Measurements from ENCODE around the gene SPINDOC. TPM values are rescaled to one million over a fixed set of nuclear protein-coding genes. Genes with fewer than 3 reads are reported as not detected.

The SPINDOC gene
- total RNA-seq, 1 experiment from 2014 or later, result 50.9 TPM

DNA sequence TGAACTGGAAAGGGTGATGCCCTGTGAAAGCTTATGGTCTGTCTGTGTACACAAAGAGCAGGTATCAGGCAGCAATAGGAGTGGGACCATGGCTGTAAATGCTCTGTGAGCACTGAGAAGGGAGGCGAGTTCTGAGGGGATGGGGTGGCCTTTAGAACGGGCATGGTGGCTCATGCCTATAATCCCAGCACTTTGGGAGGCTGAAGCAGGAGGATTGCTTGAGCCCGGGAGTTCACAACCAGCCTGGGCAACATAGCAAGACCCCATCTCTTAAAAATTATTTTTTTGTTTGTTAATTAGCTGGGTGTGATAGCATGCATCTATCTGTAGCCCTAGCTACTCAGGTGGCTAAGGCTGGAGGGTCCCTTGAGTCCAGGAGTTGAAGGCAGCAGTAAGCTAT lies 3.5 kb downstream of the SPINDOC start:
- H2AFZ ChIP-seq (ENCODE audit: low read depth, low read length, poor library complexity, severe bottlenecking), result no peak overlapping the region
- H3K4me3 ChIP-seq (replicated peaks in 1 of 2; ENCODE audit: low read depth in 1 of 2, low read length in 2 of 2), result no peak overlapping the region
- TF ChIP-seq CBX3 (IDR thresholded peaks at IDR 0.05; ENCODE audit: low read depth), result no peak
- TF ChIP-seq SP1 (IDR thresholded peaks at IDR 0.05; ENCODE audit: low read depth), result no peak
- TF ChIP-seq, protein P1, sequence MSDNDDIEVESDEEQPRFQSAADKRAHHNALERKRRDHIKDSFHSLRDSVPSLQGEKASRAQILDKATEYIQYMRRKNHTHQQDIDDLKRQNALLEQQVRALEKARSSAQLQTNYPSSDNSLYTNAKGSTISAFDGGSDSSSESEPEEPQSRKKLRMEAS (IDR thresholded peaks at IDR 0.05), result no peak
- TF ChIP-seq ZNF274 (IDR thresholded peaks at IDR 0.05; ENCODE audit: low read depth, low read length), result no peak
- TF ChIP-seq, protein P2, sequence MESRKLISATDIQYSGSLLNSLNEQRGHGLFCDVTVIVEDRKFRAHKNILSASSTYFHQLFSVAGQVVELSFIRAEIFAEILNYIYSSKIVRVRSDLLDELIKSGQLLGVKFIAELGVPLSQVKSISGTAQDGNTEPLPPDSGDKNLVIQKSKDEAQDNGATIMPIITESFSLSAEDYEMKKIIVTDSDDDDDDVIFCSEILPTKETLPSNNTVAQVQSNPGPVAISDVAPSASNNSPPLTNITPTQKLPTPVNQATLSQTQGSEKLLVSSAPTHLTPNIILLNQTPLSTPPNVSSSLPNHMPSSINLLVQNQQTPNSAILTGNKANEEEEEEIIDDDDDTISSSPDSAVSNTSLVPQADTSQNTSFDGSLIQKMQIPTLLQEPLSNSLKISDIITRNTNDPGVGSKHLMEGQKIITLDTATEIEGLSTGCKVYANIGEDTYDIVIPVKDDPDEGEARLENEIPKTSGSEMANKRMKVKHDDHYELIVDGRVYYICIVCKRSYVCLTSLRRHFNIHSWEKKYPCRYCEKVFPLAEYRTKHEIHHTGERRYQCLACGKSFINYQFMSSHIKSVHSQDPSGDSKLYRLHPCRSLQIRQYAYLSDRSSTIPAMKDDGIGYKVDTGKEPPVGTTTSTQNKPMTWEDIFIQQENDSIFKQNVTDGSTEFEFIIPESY (IDR thresholded peaks at IDR 0.05; ENCODE audit: extremely low read depth, insufficient replicate concordance, low read length), result no peak
- TF ChIP-seq, protein P3, sequence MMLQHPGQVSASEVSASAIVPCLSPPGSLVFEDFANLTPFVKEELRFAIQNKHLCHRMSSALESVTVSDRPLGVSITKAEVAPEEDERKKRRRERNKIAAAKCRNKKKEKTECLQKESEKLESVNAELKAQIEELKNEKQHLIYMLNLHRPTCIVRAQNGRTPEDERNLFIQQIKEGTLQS (IDR thresholded peaks at IDR 0.05), result no peak
- no peak for TF ChIP-seq FOSL1 (IDR thresholded peaks at IDR 0.05; ENCODE audit: low read depth)
- no peak for TF ChIP-seq YY1 (IDR thresholded peaks at IDR 0.05; ENCODE audit: extremely low read depth, insufficient replicate concordance, low read depth, low read length)
- TF ChIP-seq ELF1 (IDR thresholded peaks at IDR 0.05; ENCODE audit: borderline replicate concordance, low read depth), result no peak
- TF ChIP-seq EZH2phosphoT487 (IDR thresholded peaks at IDR 0.05; ENCODE audit: borderline replicate concordance), result no peak
- no peaks in the 10 kb centered on the region for H3K9me3 ChIP-seq (ENCODE audit: control insufficient read depth in 1 of 2, insufficient read depth in 1 of 2, low read depth in 1 of 2, low read length in 2 of 2)
- H3K4me2 ChIP-seq (ENCODE audit: low read length), result no peak overlapping the region
- no peak overlapping the region for H3K9ac ChIP-seq (ENCODE audit: low read length)
- RAD21 ChIA-PET (ENCODE audit: low non-redundant PET in 1 of 2, low total read pairs in 2 of 2, uncharacterized antibody in 2 of 2, unreplicated experiment in 2 of 2), result no interaction called here
- peaks cover 4% of the 10 kb centered on the region; the same call in 1 of the 2 replicates for H4K20me1 ChIP-seq (ENCODE audit: insufficient read depth)
- intact Hi-C loops (cut with micrococcal nuclease), result no loop called here
- no TSS peak for BruUV-seq (replicated peaks)
- POLR2A ChIA-PET, result no interaction called here
- H3K36me3 ChIP-seq (ENCODE audit: control insufficient read depth in 1 of 2, insufficient read depth in 2 of 2, low read length in 2 of 2), result peaks cover 22 to 37% of the 10 kb centered on the region in 2 experiments; a peak in 3 of 4 replicates
- ATAC-seq, result no peak
- CTCF ChIA-PET, result no interaction called here
- H3K27ac ChIP-seq (ENCODE audit: low read depth, low read length), result no peak overlapping the region
- DNase-seq (ENCODE audit: low read depth, low spot score), result no peak
- peaks cover 10 to 19% of the 10 kb centered on the region in 2 experiments; a peak in 3 of 4 replicates for H3K4me1 ChIP-seq (ENCODE audit: control insufficient read depth in 1 of 2, insufficient read depth in 2 of 2, low read length in 2 of 2)
- H3K27me3 ChIP-seq (ENCODE audit: insufficient read depth, low read length), result no peaks in the 10 kb centered on the region
- peaks cover 58% of the 10 kb centered on the region for H3K79me2 ChIP-seq (ENCODE audit: insufficient read depth, low read length)
- H3K9me2 ChIP-seq (ENCODE audit: insufficient read depth), result no peaks in the 10 kb centered on the region
